CD4-positive, alpha-beta T cell treated with Interleukin-6 for 4 hours (primary cell): ENCODE measurements around the gene ACSF2.
"Not testable (repeated sequence)": the region's sequence is repeated elsewhere in the genome, so short reads cannot be mapped to it uniquely, and the experiment has no call there.

Source experiments
- DNase-seq: peaks from one replicate; pipeline ENCODE4 v3.0.0-alpha.2; 2020; ENCODE audit warnings: mixed read lengths

Gene ACSF2, protein sequence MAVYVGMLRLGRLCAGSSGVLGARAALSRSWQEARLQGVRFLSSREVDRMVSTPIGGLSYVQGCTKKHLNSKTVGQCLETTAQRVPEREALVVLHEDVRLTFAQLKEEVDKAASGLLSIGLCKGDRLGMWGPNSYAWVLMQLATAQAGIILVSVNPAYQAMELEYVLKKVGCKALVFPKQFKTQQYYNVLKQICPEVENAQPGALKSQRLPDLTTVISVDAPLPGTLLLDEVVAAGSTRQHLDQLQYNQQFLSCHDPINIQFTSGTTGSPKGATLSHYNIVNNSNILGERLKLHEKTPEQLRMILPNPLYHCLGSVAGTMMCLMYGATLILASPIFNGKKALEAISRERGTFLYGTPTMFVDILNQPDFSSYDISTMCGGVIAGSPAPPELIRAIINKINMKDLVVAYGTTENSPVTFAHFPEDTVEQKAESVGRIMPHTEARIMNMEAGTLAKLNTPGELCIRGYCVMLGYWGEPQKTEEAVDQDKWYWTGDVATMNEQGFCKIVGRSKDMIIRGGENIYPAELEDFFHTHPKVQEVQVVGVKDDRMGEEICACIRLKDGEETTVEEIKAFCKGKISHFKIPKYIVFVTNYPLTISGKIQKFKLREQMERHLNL

GRCh38 chr17:50425682-50426471, at the start of gene ACSF2:
Gene ACSF2 (plus strand): TSS chr17:50426218. CDS start chr17:50426262, 44 bp downstream.
- peak; percentile 82 for DNase-seq

DNA sequence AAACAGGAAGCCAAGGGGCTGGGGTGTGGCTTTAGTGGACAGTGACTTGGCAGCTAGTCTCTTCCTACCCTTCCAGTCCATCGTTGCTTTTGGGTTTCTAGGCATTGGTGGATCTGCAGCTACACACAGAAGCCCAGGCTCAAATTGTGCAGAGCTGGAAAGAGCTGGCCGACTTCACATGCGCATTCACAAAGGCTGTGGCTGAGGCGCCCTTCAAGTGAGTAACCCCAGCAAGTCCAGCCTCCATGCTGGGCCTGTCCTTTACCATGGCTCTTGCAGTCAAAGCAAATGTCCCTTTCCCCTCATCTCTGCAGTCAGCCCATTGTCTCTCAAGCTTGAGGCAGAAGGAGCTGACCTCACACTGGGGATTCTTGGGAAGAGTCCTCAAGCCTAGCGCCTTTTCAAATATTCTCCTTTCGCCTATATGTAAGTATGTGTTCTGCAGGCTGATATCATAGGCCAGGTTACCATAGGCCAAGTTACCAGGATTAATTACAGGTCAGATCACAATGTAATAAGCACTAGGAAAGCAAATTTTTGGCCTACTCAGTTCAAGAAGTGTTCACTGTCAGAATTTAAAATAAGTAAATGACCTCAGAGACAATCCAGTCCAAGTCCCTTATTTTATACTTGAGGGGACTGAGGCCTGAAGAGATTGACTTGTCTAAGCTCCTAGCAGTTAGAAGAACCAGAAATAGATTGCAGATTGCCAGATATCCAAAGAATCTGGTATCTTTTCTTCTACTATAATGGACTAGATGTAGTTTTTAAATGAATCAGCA, 46.5 kb upstream of the ACSF2 start:
- no peak for DNase-seq

DNA sequence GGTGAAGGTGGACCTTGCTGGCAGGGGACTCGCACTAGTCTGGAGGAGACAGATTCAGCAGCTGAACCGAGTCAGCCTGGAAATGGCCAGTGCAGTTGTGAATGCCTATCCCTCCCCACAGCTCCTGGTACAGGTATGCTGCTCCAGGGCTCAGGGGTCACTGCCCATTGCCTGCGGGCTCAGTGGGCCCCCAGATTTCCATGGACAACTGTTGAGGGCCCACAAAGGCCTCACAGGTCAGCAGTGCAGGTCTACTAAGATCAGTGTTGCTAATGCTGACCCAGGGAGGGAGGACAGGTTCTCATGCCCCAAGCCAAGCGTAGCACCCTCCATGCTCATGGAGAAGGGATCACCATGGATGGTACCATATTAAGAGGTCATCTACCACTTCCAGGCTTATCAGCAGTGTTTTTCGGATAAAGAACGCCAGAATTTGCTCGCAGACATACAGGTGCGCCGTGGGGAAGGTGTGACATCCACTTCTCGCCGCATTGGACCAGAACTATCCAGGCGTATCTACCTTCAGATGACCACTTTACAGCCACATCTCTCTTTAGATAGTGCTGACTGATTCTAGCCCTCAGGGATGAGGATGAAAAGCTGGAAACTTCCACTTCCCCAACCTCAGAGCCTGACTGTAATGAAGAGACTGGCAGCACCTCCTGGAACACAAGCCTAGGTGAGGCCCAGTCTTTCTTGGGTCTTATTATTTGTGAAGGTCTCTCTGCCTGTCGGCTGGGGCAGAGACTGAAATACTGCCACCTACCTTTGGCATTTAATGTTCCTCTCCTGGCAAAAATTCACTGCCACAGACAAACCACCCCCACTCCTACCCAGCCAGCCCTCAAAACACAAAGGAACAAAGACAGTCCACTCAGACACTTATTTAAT, 45.4 kb upstream of the ACSF2 start:
- no peak for DNase-seq

DNA sequence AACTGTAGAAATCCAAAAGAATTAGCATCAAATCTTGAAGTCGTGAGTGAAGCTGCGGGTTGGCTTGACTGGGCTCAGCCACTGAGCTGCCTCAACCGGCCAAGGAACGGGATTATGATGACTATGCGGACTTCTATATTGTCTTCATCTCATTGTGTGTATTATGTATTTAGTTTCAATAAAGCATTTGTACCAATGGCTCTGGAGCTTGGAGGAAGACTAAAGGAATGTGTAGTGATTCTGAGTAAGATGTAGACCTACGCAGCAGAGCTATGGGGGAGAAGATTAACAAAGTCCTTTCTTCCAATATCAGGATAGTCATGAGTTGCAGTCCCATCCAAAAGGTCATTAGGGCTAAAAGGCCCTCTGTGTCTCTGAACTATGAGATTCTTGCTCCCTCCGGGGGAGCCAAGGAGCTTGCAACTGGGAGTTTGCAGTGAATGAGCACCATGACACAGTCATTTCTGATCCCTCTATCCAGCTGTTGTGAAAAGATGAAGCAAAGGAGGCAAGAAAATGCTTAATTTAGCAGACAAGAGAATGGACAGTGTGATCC, 44.7 kb upstream of the ACSF2 start:
- DNase-seq, result no peak

GRCh38 chr17:50381920-50382319, 44.1 kb upstream of the ACSF2 start:
- DNase-seq, result no peak

GRCh38 chr17:50382931-50383330, 43.1 kb upstream of the ACSF2 start:
- DNase-seq, result no peak

GRCh38 chr17:50386510-50386909, 39.5 kb upstream of the ACSF2 start:
- no peak for DNase-seq

GRCh38 chr17:50388728-50389127, 37.3 kb upstream of the ACSF2 start:
- no peak for DNase-seq

- DNase-seq, result no peak
These were observed 36.5 kb upstream of the ACSF2 start for GRCh38 chr17:50389534-50389933.

- no peak for DNase-seq
These were observed 33.4 kb upstream of the ACSF2 start for GRCh38 chr17:50392621-50393020.

GRCh38 chr17:50393700-50394099, 32.3 kb upstream of the ACSF2 start:
- DNase-seq, result no peak

DNA sequence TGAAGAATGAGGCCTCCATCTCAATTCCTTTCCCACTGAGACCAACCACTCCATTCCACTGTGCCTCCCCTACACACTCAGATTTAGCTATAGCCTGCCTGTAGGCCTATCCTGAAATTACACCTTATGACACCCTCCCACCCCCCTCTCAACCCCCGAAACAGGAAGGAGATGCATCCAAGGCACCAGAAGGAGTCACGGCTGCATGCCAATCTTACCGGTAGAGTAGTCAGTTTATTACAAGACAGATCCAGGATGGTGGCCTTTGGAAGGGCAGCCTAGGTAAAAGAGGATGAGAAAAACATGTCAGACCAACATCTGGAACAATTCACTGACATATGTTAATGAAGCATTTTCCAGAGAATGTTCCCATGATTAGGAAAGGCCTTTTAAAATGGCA, 31.3 kb upstream of the ACSF2 start:
- no peak for DNase-seq

DNA sequence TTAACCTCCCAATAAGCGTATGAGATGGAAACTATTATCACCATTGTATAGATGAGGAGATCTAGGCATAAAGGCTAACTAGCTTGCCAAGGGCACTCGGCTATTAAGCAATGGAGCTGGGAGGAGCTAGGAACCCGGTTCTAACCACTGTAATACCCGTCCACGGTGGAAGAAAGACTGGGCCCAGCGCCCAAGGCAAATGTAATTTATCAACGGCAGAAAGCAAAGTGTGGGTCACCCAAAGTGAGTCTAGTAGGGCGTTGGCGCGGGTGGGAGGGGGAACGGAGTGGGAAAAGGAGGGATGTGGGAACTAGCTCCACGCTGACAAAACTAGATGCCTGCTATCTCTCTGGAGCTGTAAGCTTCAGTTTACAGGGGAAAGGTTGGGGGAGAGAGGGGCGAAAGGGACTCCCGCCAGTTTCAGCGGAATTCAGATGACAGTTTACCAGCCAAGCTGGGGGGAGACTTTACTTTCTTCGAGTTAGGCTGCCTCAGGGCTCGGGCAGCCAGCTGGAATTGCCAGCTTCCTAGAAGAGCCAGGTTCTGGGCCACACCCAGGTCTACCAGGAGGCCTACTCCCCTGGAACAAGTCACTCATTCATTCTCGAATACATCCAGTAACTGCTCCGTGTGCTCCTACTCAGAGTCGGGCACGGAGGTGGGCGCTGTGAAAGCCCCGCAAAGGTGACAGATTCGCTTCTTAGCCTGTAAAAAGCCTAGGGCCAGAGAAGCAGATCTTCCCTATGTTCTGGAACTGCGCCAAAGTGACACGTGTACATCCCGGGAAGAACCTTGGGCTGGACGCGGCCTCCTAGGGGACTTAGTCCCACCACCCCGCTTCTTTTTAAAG, 29.5 kb upstream of the ACSF2 start:
- DNase-seq, result peak; percentile 3

GRCh38 chr17:50397111-50397918, 28.7 kb upstream of the ACSF2 start, which contains the start of gene LRRC59:
Gene LRRC59 (minus strand): TSS chr17:50397523. CDS start chr17:50397317, 206 bp downstream.
- DNase-seq, result peak; percentile 93

DNA sequence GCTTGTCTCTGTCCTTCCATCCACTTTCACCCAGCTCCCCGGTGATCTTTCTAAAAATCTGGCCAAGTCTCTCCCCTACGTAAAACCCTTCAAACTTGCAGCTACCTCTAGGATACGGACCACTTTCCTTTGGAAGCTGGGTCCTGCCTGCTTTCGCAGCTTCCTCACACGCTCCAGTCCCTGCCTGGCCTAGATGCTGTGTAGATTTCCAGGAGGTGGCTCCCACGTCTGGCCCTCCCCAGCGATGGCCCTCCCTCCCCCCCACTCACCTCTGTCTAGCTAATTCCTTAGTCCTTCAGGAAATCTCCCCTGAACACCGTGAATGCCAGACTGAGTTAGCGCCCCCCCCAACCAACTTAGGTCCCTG, 28.1 kb upstream of the ACSF2 start:
- no peak for DNase-seq

- not testable (repeated sequence) for DNase-seq
These were observed 27.3 kb upstream of the ACSF2 start for GRCh38 chr17:50398672-50399071.

- not testable (repeated sequence) for DNase-seq
These were observed 26.4 kb upstream of the ACSF2 start for GRCh38 chr17:50399591-50399990.

GRCh38 chr17:50405351-50405750, 20.7 kb upstream of the ACSF2 start:
- DNase-seq, result not testable (repeated sequence)

- no peak for DNase-seq
These were observed 19.4 kb upstream of the ACSF2 start for GRCh38 chr17:50406578-50406977.
